Measurements from ENCODE around the gene LCN6. TPM values are rescaled to one million over a fixed set of nuclear protein-coding genes. Genes with fewer than 3 reads are reported as not detected.
A peak's percentile ranks its signal among the peaks of the same experiment; 100 is the strongest.

The LCN6 gene
- total and polyA plus RNA-seq, 7 donors = 0.44 to 15.0 (median 10.7) TPM

DNA sequence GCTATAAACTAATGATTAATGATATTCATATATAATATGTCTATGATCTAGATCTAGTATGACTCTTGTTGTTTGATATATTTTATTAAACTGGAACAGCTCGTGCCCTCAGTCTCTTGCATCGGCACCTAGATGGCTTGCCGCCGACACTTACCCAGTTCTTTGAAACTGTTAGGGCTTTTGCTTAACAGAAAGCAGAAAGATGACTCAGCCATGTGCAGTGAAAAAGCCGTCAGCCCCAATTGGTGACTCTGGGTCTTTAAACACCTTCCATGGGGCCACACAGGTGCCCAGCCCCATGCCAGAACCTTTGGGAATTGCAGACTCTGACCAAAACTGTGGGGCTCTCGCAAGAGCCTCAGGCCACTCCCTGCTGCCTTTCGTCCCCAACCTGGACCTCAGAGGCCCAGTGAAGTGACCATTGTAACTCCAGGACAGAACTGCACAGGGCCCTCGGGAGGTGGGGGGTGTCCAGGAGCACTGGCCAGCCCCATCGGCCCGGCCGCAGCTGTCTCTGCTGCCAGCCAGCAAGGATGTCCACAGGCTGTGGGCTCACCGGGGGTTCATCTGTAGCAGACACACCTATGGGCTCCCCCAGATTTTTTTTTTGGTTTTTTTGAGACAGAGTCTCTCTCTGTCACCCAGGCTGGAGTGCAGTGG, 13.4 kb downstream of the LCN6 start:
- 68 to 78% (median 73%) methylated on average over 12 of the region's 12 CpGs for WGBS, 3 donors
- H3K4me1 ChIP-seq = no peaks in the 10 kb centered on the region
- intact Hi-C loops (cut with DNase I) = no loop called here
- H3K4me3 ChIP-seq = no peak overlapping the region
- DNase-seq (no peak), ATAC-seq (no peak)
- H3K27me3 ChIP-seq (ENCODE audit: insufficient read depth in 3 of 3, low read length in 2 of 3) = peaks cover 0 to 5% (median 0%) of the 10 kb centered on the region in 3 donors
- H3K27ac ChIP-seq = no peak overlapping the region
- TF ChIP-seq, protein P1, sequence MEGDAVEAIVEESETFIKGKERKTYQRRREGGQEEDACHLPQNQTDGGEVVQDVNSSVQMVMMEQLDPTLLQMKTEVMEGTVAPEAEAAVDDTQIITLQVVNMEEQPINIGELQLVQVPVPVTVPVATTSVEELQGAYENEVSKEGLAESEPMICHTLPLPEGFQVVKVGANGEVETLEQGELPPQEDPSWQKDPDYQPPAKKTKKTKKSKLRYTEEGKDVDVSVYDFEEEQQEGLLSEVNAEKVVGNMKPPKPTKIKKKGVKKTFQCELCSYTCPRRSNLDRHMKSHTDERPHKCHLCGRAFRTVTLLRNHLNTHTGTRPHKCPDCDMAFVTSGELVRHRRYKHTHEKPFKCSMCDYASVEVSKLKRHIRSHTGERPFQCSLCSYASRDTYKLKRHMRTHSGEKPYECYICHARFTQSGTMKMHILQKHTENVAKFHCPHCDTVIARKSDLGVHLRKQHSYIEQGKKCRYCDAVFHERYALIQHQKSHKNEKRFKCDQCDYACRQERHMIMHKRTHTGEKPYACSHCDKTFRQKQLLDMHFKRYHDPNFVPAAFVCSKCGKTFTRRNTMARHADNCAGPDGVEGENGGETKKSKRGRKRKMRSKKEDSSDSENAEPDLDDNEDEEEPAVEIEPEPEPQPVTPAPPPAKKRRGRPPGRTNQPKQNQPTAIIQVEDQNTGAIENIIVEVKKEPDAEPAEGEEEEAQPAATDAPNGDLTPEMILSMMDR (IDR thresholded peaks at IDR 0.05) = no peak
- H3K9me3 ChIP-seq = no peaks in the 10 kb centered on the region
- no peaks in the 10 kb centered on the region for H3K36me3 ChIP-seq (ENCODE audit: insufficient read depth in 1 of 2, low read depth in 1 of 2)

DNA sequence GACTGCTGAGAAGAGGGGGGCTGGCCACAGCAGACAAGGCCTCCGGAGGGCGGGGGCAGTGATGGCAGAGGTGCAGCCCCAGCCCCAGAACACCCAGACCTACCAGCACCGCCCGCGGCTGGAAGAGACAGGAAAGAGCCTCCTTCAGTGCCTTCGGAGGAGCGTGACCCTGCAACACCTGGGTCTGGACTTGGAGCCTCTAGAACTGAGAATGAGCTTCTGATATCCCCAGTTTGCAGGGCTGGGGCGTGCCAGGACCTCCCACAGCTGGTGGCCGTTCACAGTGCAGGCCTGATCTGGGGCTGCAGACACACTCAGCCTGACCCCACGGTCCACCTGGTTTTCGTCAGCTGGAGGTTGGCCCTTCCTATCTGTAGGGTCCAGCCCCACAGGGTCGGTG, 14.7 kb downstream of the LCN6 start:
- Histone ChIP-seq H3K27me3 (ENCODE audit: insufficient read depth in 3 of 3, low read length in 2 of 3) (peaks cover 0 to 2% (median 0%) of the 10 kb centered on the region in 3 donors), H3K27ac (no peak overlapping the region), H3K4me3 (no peak overlapping the region), H3K36me3 (ENCODE audit: insufficient read depth in 1 of 2, low read depth in 1 of 2) (no peaks in the 10 kb centered on the region), H3K9me3 (no peaks in the 10 kb centered on the region), H3K4me1 (peaks cover 8% of the 10 kb centered on the region)
- TF ChIP-seq, protein P1 (IDR thresholded peaks at IDR 0.05) = no peak
- no peak for ATAC-seq
- 81 to 84% (median 83%) methylated on average over 12 of the region's 12 CpGs for WGBS, 3 donors
- no peak for DNase-seq
- intact Hi-C loops (cut with DNase I) = no loop called here

DNA sequence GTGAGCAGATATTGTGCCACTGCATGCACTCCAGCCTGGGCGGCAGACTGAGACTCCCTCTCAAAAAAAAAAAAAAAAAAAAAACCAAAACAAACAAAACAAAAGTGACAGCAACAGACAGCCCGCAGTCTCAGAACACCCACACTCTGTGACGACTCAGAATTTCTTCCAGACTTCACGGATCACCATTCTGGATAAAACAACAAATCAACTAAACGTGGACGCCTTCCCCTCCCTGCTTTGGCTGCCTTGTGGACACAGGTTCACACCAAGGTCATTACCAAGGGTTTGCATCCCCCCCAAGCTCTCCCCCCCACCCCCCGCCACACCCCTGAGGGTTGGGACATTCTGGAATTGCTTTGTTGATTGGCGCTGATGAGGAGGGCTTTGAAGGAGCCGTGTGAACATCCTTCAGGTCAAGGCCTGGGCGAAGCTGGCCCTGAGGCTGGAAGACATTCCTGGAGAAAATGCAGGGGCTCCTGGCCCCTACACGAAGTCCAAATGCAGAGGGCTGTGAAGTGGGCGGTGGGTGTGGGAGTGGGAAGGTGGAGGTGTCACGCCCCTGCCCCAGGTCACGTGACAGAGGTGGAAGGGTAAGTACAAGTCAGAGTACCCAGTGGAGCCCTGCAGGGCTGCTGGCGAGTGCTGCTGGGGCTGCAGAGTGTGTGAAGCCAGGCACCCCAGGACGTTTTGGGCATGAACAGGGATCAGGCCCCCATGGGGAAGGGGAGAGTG, 15.7 kb downstream of the LCN6 start:
- H3K4me3 ChIP-seq = no peak overlapping the region
- H3K27me3 ChIP-seq (ENCODE audit: insufficient read depth in 3 of 3, low read length in 2 of 3) = no peaks in the 10 kb centered on the region
- H3K27ac ChIP-seq = no peak overlapping the region
- ATAC-seq = no peak
- H3K9me3 ChIP-seq = no peaks in the 10 kb centered on the region
- TF ChIP-seq, protein P1 (IDR thresholded peaks at IDR 0.05) = no peak
- H3K36me3 ChIP-seq (ENCODE audit: insufficient read depth in 1 of 2, low read depth in 1 of 2) = no peaks in the 10 kb centered on the region
- intact Hi-C loops (cut with DNase I) = no loop called here
- peaks cover 8% of the 10 kb centered on the region for H3K4me1 ChIP-seq
- 70 to 77% (median 70%) methylated on average over 16 of the region's 16 CpGs for WGBS, 3 donors
- DNase-seq = peak in 1 of 2 donors; percentile 12

DNA sequence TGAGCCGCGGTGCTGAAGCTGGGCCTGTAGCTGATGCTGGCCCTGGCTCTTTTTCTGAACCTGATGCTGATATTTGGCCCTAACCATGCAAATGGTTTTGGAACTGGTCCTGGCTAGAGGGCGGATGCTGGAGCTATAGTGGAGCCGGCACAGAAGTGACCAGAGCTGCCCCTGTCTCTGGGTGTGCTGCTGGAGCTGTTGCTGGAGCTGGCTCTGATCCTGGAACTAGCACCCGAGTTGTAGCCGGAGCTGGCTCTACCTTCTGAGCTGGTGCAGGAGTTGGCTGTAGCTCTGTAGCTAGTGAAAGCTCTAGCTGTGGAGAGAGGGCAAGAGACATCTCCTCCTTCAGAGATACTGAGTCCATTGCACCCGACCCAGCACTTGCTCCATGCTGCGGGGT, 18.4 kb downstream of the LCN6 start:
- 81 to 89% (median 87%) methylated on average over 8 of the region's 8 CpGs for WGBS, 3 donors

More for the DNA sequence above, 18.4 kb downstream of the LCN6 start:
- H3K9me3 ChIP-seq = no peaks in the 10 kb centered on the region
- H3K4me3 ChIP-seq = no peak overlapping the region
- H3K4me1 ChIP-seq = peaks cover 31% of the 10 kb centered on the region
- DNase-seq = no peak
- intact Hi-C loops (cut with DNase I) = no loop called here
- no peak overlapping the region for H3K27ac ChIP-seq
- H3K27me3 ChIP-seq (ENCODE audit: insufficient read depth in 3 of 3, low read length in 2 of 3) = no peaks in the 10 kb centered on the region
- H3K36me3 ChIP-seq (ENCODE audit: insufficient read depth in 1 of 2, low read depth in 1 of 2) = peaks cover 8 to 20% of the 10 kb centered on the region in 2 donors
- TF ChIP-seq, protein P1 (IDR thresholded peaks at IDR 0.05) = no peak
- ATAC-seq = no peak

Data from psoas muscle (tissue), 8 donors.